Activated CD4-positive, alpha-beta T cell treated with anti-CD3 and anti-CD28 coated beads for 48 hours (primary cell): ENCODE results near the gene GPR84.

ENCODE experiments used
- DNase-seq: peaks from one replicate; pipeline ENCODE4 v3.0.0-alpha.2; 2020

Gene GPR84

DNA sequence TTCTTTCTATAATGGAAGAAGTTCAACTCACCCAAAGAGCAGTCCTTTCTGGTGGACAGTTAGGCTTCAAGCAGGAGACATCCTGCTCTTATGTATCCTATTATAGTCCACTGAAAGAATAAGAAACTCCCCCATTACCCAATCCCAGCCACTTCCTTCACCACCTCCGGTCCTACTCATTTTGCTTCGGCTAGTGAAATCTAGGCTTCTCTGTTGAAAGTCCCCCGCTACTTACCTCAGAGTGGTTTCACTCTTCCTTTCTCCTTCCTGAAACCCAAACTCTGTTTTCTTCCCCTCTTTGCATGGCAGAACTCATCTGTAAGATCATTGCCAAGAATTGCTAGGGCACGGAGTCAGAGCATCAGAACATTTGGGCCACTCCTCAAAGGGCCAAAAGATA lies at the start of gene GPR84:
Gene GPR84, minus strand, starts transcription at position 74 of the 400 bp plus-strand sequence. CDS start 635 bp downstream, outside the sequence.
- DNase-seq: peak; percentile 39

DNA sequence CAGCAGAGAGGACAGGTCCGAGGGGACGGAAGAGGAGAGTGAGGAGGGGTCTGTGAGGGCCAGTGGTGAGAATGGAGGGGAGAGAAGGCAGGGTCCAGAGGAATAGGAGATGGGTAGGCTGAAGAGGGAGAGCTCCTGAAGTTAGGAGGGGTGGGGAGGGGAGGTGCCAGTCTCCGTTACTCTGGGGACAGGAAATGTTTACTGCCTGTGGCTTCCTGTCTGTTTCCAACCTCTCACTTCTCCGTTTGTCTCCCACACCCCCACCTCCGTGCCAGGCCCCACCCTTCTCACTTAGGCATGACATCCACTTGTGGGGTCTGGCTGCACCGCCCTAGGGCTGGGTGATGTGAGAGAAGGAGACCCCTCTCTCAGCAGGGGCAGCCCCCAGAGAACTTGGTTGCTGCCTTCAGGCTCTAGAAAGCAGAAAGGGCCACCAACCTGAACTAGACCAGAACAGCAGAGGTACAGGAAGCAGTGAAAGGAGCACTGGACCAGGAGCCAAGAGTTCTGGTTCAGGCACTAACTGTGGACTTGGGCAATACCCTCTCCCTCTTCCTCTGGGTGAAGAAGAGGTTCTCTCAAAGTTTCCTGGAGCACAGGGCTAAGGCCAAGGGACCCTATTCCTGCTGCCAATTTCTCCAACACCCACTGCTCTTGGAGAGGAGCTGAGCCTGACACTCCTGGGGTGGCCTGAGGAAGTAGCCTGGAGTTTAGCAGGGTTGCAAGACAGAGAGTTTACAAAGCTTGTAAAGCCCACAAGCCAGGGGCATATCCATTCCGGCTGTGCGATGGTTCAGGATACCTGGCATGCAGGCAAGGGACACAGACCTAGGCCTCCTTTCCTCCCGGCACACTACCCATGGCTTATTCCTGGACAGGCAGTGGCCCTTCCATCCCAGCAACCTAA lies 49.3 kb upstream of the GPR84 start:
- DNase-seq: peak; percentile 65

DNA sequence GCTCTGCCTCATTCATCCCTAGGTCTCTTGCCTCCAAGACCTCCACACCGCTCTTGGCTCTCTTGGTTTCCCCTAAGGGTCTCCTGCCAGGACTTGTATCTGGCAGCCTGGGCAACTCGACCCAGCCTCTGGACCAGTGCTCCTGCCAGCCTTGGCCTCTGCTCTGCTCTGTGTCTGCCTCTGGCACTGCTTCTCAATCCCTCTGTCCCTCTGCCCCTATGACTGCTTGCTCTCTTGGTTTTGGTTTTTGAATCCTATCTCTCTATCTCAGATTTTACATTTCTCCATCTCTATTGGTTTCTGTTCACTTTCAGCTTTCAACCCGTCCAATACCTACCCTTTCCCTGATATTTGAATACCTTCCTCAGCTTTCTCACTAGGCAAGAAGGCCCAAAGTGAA lies 48.5 kb upstream of the GPR84 start:
- no peak for DNase-seq

DNA sequence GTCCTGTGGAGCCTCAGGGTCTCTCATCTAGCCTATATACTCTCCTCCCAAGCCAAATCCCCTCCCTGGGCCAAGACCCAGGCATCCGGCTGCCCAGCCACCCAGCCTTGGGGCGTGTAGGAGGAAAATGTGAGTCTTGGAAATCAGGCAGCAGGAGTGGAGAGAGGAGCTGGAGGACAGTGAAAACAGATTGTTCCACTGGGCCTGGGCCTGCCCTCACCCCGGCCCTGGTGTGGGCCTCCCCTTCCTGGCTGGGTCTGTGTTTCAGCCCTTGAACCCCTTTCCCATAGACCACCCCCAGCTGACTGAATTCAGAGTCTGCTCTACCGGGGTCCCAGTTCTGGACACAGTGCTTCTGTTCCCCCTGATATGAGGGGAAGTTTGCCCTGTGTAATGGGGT lies 48.1 kb upstream of the GPR84 start:
- DNase-seq: no peak

DNA sequence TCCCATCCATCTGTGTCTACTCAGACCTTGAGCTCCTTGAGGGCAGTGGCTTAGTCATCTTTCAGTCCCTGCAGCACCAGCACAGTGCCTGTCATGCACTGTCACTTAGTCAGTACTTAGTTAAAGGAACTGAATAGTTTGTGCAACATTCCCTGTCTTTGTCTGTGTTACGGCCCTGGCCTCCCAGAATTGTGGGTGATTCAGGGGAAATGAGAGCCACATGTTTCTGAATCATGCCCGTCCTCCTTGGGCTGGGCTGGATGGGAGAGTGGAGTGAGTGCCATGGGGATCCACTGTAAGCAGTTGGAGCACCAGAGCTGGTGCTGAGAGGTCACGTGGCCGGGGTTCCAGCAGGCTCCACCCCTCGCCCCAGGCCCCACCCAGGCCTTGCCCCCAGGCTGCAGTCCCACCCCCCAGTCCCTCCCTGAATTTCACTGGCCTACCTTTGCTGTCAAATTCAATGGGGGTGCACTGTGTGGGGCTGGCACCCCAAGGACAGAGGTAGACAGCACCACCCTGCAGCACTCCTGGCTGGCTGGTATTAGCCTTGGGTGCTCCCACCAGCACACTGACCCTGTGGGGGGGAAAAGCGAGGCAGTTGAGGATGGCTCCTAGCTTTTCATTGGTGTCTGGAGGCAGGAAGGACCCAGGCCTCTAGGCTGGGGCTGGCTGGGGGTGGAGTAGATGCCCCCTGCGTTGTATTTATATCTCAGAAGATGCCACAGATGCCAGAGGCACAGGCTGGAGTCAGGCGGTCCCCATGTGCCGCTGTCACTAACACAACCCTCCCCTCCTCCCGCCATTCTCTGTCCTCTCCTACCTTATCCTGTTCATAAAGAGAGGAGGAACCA lies 47.3 kb upstream of the GPR84 start:
- DNase-seq: peak; percentile 78

DNA sequence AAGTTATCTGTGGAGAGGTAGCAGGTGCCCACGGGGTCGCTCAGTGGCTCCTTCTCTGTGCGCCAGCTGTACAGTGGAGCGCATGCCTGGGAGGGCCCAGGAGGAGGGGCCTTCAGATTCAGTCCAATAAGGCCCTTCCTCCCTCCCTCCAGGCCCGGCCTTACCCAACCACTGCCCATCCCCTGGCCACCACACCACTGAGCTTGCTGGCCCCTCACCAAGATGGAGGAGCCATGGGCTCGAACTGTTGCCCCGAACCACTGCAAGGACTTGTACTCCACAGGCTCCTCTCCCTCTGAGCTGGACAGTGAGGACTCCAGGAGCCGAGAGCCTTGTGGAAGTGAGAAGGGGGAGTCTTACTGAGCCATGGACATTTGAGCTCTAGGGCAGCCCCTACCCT lies 45.0 kb upstream of the GPR84 start:
- DNase-seq: no peak

DNA sequence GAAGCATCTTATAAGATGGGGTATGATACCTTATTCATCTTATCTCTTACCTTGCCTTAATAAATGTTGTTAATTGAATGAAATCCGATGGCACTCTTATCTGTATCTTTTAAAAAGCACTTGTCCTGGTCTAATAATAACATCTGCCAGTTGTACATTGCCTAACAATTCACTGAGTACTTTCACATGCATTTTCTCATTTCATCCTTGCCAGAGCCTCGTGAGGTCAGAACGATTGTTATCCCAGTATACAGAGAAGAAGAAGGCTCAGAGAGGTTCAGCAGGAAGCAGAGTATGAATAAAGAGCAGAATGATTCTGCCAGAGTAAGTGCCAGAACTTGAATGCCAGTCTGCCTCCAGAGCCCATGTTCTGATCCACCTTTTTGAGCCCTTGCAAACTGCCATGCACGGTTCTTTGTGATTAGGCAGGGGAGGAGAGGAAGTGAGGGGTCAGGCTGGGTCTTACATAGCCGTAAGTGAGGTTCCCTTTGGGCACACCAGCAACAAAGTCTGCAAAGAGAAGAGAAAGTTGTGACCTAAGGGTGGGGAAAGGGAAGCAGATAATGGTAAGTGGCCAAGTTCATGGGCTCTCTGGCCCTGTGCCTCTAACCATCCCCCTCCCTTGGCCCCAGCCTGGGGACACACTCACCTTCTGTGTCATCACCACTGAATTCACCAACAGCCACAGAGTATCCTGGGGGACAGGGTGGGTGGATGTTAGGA lies 43.1 kb upstream of the GPR84 start:
- DNase-seq: no peak

DNA sequence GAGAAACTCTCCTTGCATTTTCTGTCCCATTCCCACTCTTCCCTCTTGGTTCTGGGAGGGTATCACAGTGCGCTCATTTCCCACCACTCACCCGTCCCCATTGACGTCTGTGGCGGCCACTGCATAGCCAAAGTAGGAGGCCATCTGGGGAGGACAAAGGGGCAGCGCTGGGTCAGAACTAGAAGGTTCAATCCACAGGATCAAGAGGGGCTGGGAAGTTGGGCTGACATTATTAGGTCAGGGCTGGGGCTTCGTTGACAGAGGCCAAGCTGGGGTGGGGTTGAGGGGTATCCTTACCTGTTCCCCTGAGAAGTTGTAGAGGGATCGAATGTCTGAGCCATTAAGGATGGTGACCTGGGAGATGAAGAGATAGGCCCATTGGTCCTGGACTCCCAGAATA lies 41.3 kb upstream of the GPR84 start:
- DNase-seq: no peak

DNA sequence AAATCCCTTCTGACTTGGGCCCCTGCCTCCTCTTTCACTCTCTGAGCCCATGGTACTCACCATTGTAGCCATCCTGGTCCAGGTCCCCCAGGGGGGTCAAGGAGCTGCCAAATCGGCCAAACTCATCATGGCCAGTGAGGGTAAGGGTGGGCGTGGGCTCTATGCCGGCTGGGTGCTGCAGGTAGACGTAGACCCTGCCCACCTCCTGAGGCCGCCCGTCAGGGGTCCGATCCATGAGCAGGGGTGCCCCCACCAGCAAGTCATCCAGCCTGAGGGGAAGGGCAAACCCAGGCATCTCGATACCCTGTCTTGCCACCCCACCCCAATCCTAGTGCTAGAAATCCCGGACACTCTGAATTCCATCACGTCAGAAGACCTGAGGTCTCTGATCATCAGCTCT lies 40.8 kb upstream of the GPR84 start:
- no peak for DNase-seq

DNA sequence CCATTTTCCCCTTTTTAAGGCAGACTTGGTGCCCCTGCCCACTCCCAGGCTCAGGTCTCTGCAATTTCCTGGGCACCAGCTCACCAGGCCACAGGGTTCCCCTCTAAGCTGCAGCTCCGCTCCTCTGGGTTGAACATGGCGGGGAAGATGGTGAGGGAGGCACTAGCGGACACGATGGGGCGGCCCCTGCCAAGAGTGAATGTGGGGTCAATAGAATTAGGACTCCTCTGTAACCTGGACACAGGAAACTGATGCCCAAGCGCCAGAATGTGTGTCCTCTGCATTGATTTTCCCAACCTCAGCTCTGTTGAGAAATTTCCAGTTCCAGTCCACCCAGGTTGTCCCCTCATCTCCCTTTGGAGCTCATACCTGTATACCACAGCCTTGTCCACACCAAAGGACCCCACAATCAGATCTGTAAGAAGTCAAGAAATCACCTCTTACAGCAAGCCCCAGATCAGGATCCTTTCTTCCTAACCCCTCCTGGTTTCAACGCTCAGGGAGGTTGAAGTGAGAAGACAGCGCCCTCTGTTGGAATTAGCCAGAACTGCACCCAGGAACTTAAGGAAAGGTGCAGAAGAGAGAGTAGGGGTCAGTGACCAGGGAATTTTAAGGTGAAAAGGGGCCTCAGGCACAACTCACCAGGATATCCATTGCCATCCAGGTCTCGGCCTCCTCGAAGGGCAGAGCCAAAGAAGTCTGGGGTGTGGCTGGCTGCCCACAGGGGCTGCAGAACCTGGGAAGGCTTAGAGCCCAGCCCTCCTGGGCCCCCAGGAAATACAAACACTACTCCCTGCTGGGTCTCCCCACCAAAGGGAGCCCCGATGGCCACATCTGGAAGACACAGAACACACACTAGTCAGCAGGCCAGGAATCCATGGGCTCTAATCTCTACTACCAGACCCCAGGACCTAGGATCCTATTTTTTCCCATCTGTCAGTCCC lies 40.0 kb upstream of the GPR84 start:
- peak; percentile 77 for DNase-seq

DNA sequence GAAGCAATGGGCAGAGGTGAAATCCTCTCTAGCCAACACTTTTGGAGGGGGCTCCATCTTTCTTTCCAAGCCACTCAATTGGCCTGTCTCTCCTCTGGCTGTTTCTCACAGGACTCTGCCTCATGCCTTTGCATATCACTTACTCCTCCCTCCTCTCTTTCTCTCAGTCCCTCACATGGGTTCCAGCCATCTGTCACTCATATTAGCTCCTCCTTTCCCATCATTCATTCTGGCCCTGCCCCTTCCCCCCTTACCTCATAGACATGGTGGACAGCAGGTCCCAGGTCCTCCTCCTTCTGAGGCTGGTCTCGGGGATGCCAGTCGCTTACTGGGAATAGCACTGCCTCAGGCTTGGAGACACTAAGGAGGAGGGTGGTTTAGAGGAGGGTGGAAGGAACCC lies 36.8 kb upstream of the GPR84 start:
- no peak for DNase-seq

DNA sequence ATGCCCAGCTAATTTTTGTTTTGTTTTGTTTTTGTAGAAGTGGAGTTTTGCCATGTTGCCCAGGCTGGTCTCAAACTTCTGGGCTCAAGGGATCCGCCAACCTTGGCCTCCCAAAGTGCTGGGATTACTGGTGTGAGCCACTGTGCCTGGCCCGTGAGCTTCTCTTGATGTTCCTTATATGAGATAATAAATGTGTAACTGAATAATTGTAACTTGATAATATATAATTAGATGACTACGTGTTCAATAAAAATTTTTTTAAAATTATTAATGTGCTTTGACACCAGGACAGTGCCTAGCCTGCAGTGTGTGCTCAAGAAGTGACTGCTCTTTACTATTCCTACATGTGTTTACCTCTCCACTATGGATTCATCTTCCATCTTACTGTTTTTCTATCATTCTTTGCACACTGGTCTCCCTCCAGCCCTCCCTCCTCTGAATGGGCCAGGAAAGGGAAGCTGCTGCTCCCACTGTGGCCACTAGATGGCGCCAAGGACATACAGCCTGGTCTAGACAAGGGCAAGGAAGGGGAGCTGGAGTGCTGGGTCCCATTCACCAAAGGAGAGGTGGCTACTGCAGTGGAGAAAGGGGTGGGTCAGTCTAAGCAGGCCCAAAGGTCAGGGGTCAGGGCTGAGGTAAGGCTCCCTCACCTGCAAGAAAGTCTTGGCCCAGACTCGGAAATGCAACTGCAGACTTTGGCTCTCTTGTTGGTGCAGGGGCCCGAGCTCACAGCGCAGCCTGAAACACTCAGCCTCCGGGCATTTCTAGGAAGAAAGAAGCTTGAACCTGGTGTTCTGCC lies 34.9 kb upstream of the GPR84 start:
- DNase-seq: peak; percentile 90

DNA sequence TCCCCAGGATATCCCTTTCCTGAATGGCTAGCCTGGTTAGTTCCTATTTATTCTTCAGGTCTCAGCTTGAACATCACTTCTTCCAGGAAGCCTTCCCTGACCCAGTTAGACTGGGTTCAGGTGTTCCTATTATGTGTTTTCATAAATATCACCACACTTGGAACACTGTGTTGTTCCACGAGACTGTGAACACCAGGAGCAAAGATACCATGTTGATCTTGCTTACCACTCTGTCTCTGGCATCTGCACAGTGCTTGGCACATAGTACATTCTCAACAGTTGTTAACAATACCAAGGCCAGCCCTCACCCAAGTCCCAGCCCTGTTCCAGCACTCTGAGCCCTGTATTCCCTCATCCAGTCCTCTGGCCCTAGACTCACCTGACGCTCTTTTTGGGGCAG lies 33.9 kb upstream of the GPR84 start:
- DNase-seq: no peak

DNA sequence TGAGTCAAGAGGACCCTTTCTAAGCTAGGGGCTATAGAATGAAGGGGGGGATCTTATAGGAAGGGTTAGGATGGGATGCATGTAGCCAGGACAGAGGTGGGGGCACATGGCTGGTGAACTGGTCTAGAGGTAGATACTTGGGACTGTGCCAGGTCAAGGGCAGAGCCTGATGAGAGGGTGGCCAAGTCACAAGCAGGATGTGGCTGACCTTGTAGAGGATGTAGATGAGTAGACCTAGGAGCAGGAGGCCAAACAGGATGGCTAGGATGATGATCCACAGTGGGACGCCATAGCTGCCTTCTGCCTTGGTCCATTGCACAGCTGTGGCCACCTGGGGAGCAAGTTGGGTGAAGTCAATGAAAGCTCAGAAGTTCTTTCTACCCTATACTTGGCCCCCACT lies 32.9 kb upstream of the GPR84 start:
- DNase-seq: no peak

DNA sequence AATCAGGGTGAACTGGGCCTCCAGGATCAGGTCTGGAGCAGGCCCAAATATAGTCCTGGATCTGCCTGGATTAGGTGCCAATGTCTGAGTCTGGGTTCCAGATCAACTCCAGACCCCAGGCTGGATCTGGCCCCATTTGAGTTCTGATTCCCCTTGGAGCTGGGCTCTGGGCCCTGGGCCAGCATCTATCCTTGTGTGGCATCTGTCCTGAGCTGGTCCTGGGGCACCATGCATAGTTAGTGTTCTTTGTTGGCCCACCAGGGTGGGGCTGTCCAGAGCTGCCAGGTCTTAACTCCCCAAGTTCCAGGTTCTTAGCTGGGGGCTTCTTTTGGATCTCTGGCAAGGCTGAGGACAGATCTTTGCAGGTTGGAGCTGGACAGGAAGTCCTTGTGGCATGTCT lies 31.3 kb upstream of the GPR84 start:
- no peak for DNase-seq

DNA sequence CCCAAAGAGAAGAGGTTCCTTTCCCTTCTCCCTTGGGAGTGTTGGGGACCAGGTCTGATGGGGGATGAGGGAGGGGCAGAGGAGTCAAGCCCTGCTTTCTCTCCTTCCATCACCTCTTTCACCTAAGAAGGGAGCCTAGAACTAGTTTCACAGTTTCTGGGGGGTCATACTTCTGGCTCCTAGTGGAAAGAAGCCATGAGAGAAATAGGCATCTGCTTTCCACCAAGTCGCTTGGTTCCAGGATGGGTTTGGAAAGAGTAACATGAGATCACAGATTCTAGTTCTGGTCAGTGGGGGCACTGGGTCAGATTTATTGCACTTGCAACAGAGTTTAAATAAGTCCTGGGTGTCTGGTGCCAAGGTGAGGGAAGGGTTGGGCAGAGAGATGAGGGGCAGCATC lies 30.7 kb upstream of the GPR84 start:
- DNase-seq: no peak

DNA sequence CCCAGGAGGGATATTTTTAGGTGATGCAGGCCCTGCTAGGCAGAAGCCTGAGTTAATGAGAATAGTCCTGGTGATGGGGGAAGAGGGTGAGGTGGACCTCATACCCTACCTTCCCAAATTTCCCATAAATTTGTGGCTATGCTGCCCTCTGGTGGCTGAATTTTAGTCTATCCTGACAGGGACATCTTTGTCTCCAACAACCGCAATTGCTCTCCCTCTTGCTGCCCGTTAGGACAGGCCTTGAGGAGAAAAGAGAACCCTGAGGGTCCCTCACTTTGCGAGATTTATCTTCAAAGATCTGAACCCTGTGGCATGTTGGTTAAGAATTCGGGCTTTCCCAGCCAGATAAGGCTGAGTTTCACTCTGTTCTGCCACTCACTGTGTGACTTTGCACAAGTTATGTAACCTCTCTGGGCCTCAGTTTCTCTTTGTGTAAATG lies 30.0 kb upstream of the GPR84 start:
- peak; percentile 60 for DNase-seq

DNA sequence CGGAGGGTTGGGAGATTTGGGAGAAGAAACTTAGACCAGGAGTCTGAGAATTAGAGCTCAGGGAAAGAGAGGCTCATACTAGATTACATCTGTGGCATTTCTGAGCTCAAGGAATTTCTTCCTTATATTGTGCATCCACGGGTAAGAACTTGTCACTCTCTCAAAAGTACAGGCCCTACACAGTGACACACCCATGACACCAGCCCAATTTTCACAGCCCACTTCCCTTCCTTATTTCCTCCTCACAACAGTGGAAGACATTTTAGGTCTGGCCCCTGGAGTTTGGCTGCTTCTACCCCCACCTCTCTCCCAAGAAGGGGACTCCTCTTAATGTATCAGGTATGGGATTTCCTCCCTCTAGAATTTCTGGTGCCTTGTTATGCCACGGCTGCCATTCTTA lies 29.5 kb upstream of the GPR84 start:
- DNase-seq: no peak

DNA sequence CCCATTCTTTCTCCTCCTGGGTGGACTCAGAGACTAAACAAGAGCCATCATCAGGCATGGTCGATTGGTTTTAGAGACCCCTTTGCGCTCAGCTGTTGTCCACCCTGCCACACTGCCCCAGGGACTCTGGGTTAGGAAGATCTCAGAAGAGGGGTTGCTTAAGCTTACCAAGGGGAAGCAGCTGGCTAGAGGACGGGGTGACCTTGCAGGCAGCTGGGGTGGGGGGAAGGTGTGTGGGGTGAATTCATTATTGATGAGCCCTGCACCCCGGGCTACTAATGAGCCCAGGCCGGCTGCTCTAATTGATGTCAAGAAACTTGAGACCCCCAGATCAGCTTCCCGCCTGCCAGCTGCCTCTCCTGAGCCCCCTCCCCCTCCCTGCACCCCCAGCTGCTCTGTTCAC lies 28.9 kb upstream of the GPR84 start:
- no peak for DNase-seq

DNA sequence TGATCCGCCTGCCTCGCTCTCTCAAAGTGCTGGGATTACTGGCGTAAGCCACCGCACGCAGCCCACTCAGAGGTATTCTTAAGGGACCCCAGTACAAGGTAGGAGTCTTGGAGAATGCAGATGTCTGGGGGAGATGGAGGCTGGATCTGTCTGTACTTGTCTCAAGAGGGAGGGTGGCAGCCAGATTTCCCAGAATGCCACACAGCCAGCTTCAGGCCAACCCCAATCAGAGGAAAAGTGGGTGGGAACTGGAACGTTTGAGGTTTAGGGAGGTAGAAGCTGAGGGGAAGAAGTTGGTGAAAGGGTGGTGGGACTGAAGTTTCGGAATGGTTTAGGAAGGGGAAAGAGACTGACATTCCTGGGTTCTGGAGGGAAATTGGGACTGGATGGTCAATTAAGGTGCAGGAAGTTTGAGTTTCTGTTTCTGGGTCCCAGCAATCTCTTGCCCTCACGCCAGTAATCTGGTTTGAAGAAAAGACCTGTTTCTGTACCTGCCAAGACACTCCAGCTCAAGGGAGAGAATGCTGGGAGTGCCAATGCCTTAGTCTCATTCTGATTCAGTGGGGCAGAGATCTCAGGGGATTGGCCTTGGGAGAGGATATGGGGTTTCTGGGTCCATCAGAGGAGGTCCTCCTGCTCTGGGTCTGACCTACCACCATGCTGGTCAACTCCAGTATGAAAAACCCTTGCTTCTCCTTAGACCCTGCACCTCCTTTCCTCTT lies 28.4 kb upstream of the GPR84 start:
- no peak for DNase-seq
